Left ventricle myocardium inferior (tissue), 1 donor: ENCODE results near the gene PEX16. TPM values are rescaled to one million over a fixed set of nuclear protein-coding genes. Genes with fewer than 3 reads are reported as not detected.

Experiments used
- DNase-seq: peaks from one replicate; pipeline ENCODE4 v3.0.0-alpha.2; 2020
- H3K27ac ChIP-seq: fragments of 200-600 bp; replicated peaks from 2 replicates; pipeline ENCODE4 v1.8.0; 2021
- H3K27me3 ChIP-seq: fragments of 200-600 bp; 2 replicates; pipeline ENCODE4 v1.8.0; 2021; ENCODE audit warnings: low read depth
- H3K36me3 ChIP-seq: fragments of 200-600 bp; 2 replicates; pipeline ENCODE4 v1.8.0; 2021
- H3K4me1 ChIP-seq: fragments of 200-600 bp; 2 replicates; pipeline ENCODE4 v1.8.0; 2021
- H3K4me3 ChIP-seq: fragments of 200-600 bp; 2 replicates; pipeline ENCODE4 v1.8.0; 2021; ENCODE audit warnings: mild to moderate bottlenecking, moderate library complexity
- H3K9me3 ChIP-seq: fragments of 200-600 bp; replicated peaks from 2 replicates; pipeline ENCODE4 v1.8.0; 2021
- intact Hi-C: fragments of 100-400 bp; cut with micrococcal nuclease; formaldehyde crosslinking; loops from one replicate; pipeline ENCODE4 v1.11.0; 2022
- total RNA-seq: library from RNA; stranded (reverse); fragmentation: NEBNext Ultra II Directional; extraction: Animal tissue kit (Norgen Biotek cat#: 25700); gene quantifications from one replicate; pipeline ENCODE4 v1.2.1, GENCODE V29; 2021
- TF ChIP-seq, protein P1 (sequence below): fragments of 200-600 bp; IDR thresholded peaks from 2 replicates; pipeline ENCODE4 v1.8.0; 2021; ENCODE audit warnings: antibody characterized with exemption, mild to moderate bottlenecking, borderline replicate concordance
- donor health status: DM: no; HTN: yes; CAD: no; lungs with severe emphysema.

PEX16 gene
- total RNA-seq, 1 donor from 2014 or later: 10.9 TPM

DNA sequence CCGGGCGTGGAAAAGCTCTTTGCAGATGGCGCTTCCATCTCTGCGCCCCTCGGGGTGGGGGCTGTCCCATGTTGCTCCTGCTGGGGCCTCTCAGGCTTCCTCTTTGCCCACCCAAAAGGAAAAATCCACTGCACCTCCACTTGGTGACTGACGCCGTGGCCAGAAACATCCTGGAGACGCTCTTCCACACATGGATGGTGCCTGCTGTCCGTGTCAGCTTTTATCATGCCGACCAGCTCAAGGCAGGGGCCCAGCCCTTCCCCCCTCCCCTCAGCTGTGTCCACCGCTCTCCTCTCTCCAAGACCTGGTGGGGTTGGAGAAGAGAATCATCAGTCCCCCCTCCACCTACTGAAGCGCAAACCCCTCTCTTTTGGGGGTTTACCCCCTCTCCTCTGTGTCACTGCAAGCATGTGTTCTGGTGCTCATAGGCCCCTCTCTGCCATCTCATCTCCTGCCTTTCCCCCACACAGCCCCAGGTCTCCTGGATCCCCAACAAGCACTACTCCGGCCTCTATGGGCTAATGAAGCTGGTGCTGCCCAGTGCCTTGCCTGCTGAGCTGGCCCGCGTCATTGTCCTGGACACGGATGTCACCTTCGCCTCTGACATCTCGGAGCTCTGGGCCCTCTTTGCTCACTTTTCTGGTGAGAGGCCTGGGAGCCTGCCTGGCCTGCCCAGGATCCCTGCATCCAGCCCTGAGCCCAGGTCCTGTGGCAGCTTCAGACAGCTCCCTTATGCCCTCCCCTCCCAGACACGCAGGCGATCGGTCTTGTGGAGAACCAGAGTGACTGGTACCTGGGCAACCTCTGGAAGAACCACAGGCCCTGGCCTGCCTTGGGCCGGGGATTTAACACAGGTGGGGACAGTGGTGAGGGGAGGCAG, 6.6 kb upstream of the PEX16 start:
- H3K4me3 ChIP-seq: no peak overlapping the region
- no peaks in the 10 kb centered on the region for H3K9me3 ChIP-seq
- DNase-seq: peak; percentile 10
- H3K36me3 ChIP-seq: no peaks in the 10 kb centered on the region
- TF ChIP-seq, protein P1, sequence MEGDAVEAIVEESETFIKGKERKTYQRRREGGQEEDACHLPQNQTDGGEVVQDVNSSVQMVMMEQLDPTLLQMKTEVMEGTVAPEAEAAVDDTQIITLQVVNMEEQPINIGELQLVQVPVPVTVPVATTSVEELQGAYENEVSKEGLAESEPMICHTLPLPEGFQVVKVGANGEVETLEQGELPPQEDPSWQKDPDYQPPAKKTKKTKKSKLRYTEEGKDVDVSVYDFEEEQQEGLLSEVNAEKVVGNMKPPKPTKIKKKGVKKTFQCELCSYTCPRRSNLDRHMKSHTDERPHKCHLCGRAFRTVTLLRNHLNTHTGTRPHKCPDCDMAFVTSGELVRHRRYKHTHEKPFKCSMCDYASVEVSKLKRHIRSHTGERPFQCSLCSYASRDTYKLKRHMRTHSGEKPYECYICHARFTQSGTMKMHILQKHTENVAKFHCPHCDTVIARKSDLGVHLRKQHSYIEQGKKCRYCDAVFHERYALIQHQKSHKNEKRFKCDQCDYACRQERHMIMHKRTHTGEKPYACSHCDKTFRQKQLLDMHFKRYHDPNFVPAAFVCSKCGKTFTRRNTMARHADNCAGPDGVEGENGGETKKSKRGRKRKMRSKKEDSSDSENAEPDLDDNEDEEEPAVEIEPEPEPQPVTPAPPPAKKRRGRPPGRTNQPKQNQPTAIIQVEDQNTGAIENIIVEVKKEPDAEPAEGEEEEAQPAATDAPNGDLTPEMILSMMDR: no peak
- intact Hi-C loops: no loop called here
- H3K27me3 ChIP-seq: peaks cover 50% of the 10 kb centered on the region
- H3K27ac ChIP-seq: no peak overlapping the region
- peaks cover 24% of the 10 kb centered on the region for H3K4me1 ChIP-seq

DNA sequence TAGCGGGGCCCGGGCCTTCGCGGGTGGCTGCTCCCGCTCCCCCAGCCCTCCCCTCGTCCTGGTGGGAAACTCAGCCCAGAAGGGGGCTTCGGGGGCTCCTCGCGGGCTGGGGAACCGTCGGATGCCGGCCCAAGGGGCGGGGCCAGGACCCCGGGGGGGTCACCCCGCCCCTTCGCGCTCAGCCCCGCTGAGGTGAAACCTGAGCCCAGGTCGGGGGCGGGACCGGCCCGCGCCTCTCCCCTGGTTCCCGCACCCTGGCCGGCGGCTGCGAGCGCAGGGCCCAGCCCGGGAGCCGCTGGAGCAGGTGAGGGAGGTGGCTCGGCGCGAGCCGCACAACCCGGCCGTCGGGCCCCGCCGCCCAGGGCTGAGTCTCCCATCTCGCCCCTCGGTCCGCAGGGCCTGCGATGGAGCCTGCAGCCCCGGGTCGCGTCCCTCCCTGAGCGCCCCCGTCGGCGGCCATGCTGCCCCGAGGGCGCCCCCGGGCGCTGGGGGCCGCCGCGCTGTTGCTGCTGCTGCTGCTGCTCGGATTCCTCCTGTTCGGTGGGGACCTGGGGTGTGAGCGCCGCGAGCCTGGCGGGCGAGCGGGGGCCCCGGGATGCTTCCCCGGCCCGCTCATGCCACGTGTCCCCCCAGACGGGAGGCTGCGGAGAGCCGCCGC, 4.9 kb upstream of the PEX16 start, which contains the start of gene LARGE2:
LARGE2 (plus strand) TSS at position 232 of the 658 bp plus-strand sequence; CDS start at position 459, 227 bp downstream.
- peaks cover 50% of the 10 kb centered on the region for H3K27me3 ChIP-seq
- DNase-seq: peak; percentile 8

DNA sequence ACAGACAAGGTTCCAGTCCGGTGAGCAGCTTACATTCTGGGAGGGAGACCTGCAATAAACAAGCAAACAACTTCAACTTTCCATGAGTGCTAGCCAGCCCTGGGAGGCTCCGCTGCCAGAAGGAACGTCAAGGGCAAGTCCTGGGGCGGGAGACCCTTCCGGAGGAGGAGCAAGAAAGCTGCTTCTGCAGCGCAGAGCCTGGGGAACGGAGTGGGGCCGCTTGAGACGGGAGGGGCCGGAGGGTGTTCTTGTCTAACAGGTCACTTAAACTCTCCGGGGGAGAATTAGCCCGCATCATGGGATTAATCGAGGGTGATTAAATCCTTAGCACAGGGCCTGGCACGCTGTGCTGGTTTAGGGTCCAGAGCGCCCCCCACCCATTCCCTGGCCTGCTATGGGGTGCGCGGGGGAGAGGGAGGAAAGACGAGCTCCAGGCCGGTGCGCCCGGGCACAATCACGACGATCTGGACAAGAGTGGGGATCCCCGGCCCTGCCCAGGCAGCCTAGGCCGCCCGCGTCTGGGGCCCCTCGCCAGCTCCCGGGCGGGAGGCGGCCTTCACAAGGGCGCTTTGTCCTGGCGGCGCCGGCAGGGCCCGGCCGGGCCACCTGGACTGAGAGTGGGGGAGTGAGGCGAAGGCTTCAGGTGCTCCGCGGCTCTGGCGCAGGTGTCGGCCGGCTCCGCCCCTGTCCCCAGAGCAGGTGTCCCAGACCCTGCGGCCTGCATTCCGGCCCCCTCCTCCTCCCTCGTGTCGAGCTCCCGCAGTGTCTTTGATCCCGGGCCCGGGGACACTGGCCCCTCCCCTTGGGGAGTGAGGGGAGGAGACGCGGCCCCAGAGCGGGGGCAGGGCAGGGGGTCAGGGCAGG, 4.1 kb upstream of the PEX16 start:
- H3K27ac ChIP-seq: no peak overlapping the region
- TF ChIP-seq, protein P1: no peak
- H3K4me1 ChIP-seq: peaks cover 45% of the 10 kb centered on the region
- intact Hi-C loops: no loop called here
- peak overlapping the region; percentile 56 for H3K4me3 ChIP-seq
- H3K9me3 ChIP-seq: no peaks in the 10 kb centered on the region
- no peaks in the 10 kb centered on the region for H3K36me3 ChIP-seq
- peak; percentile 13 for DNase-seq
- peaks cover 50% of the 10 kb centered on the region for H3K27me3 ChIP-seq

More for the DNA sequence above, 4.9 kb upstream of the PEX16 start, which contains the start of gene LARGE2:
- Histone ChIP-seq H3K9me3 (no peaks in the 10 kb centered on the region), H3K4me3 (peak within 1 kb of the TSS; percentile 56), H3K36me3 (no peaks in the 10 kb centered on the region), H3K27ac (no peak within 1 kb of the TSS), H3K4me1 (peaks cover 37% of the 10 kb centered on the region)
- TF ChIP-seq, protein P1: no peak
- intact Hi-C loops: no loop called here

DNA sequence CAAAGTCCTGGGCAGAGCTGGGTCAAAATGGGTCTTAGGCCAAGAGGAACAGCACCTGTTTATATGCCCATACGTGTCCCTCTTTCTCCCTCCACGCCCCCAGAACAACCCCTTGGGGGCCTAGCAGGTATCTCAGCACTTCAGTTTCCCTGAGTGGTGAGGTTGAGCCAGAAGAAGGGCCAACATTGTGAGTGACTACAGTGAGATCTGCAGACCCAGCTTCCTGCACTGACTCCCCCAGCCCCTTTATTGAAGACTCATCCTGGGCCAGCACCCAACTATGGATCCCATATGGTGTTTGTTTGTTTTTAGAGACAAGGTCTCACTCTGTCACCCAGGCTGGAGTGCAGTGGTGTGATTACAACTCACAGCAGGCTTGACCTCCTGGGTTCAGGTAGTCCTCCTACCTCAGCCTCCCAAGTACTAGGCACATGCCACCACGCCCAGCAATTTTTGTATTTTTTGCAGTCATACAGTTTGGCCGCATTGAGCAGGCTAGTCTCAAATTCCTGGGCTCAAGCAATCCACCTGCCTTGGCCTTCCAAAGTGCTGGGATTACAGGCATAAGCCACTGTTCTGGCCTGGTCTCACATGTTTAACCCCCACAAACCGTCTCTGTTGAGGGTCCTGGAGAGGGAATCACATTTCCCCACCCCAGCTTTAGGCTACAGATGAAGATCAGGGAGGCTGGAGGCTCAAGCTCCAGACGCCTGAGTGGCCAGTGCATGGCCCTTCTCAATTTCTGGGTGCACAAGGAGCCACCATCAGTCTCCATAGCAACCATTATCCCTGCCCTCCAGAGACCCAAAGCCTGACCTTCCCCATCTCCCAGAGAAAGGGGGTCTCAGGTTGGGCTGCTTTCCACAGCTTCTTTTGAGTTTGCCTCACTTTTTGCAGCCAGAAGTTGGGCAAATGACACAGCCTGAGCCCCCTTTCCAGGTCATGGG, 3.1 kb upstream of the PEX16 start:
- H3K4me1 ChIP-seq: peaks cover 55% of the 10 kb centered on the region
- DNase-seq: no peak

More for the DNA sequence above, 3.1 kb upstream of the PEX16 start:
- peaks cover 5% of the 10 kb centered on the region for H3K36me3 ChIP-seq
- no peaks in the 10 kb centered on the region for H3K9me3 ChIP-seq
- intact Hi-C loops: no loop called here
- TF ChIP-seq, protein P1: no peak
- no peak overlapping the region for H3K4me3 ChIP-seq
- peaks cover 45% of the 10 kb centered on the region for H3K27me3 ChIP-seq
- no peak overlapping the region for H3K27ac ChIP-seq
